ENCODE data around the gene RFTN2.
A peak's percentile ranks its signal among the peaks of the same experiment; 100 is the strongest.
"Not testable (repeated sequence)": the region's sequence is repeated elsewhere in the genome, so short reads cannot be mapped to it uniquely, and the experiment has no call there.

RFTN2 gene

GRCh38 chr2:197675246-197675645 is at the start of gene RFTN2:
RFTN2 (minus strand) TSS chr2:197675587; CDS start chr2:197675458, 129 bp downstream.
- DNase-seq, result no peak

- DNase-seq, result no peak
Measured at GRCh38 chr2:197717863-197718262, 42.5 kb upstream of the RFTN2 start.

- DNase-seq, result no peak
Measured at GRCh38 chr2:197713271-197713670, 37.9 kb upstream of the RFTN2 start.

GRCh38 chr2:197711578-197711977 is 36.2 kb upstream of the RFTN2 start:
- DNase-seq, result no peak

- DNase-seq, result no peak
Measured at GRCh38 chr2:197710424-197711042, 35.1 kb upstream of the RFTN2 start.

GRCh38 chr2:197709140-197709539 is 33.8 kb upstream of the RFTN2 start:
- DNase-seq, result not testable (repeated sequence)

- no peak for DNase-seq
Measured at GRCh38 chr2:197708331-197708730, 32.9 kb upstream of the RFTN2 start.

GRCh38 chr2:197707316-197708213 is 32.2 kb upstream of the RFTN2 start:
- DNase-seq, result no peak

- DNase-seq, result no peak
Measured at GRCh38 chr2:197706839-197707207, 31.4 kb upstream of the RFTN2 start.

GRCh38 chr2:197705912-197706838 is 30.8 kb upstream of the RFTN2 start:
- DNase-seq, result no peak

GRCh38 chr2:197705121-197705911 is 29.9 kb upstream of the RFTN2 start, which contains the start of gene MARS2:
MARS2 (plus strand) TSS chr2:197705369; CDS start chr2:197705406, 37 bp downstream.
- peak; percentile 90 to 95 for DNase-seq

- no peak for DNase-seq
Measured at GRCh38 chr2:197704434-197705120, 29.2 kb upstream of the RFTN2 start.

GRCh38 chr2:197700960-197701359 is 25.6 kb upstream of the RFTN2 start:
- no peak for DNase-seq

GRCh38 chr2:197699724-197700123 is 24.3 kb upstream of the RFTN2 start:
- DNase-seq, result not testable (repeated sequence)

- not testable (repeated sequence) for DNase-seq
Measured at GRCh38 chr2:197696571-197696970, 21.2 kb upstream of the RFTN2 start.

- DNase-seq, result not testable (repeated sequence)
Measured at GRCh38 chr2:197695971-197696370, 20.6 kb upstream of the RFTN2 start.

- not testable (repeated sequence) for DNase-seq
Measured at GRCh38 chr2:197695206-197695605, 19.8 kb upstream of the RFTN2 start.

GRCh38 chr2:197677483-197677882 is 2.1 kb upstream of the RFTN2 start:
- no peak for DNase-seq

GRCh38 chr2:197677056-197677455 is 1.7 kb upstream of the RFTN2 start:
- no peak for DNase-seq

- DNase-seq, result no peak
Measured at GRCh38 chr2:197675711-197676188, 363 bp upstream of the RFTN2 start.

- DNase-seq, result no peak
Measured at GRCh38 chr2:197674591-197674990, 796 bp downstream of the RFTN2 start.
